NK-92 (cell line): ENCODE results near the gene DCN.

Experiments used
- DNase-seq: peaks from one replicate; lab custom pipeline; 2025; ENCODE audit not compliant: unreplicated experiment; lab: John Stamatoyannopoulos, UW

Gene DCN

DNA sequence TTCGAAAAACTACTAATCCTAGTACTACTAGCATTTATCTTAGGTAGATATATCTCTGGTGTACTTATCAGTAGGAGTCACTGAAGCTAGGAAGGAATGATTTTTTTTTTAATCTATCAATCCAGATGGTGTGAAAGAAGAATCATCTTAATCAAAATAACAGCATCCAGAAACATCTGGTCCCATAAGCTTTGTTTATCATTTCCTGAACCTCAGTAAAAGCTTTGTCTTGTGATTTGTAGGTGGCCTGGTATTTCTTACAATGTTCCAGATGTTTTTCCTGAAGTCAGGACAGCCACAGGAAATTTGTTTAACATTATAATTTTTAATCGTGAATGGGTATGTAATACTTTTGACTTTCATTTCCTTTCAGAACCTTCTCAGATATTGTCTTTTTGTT, 43.3 kb downstream of the DCN start:
- no peak for DNase-seq

DNA sequence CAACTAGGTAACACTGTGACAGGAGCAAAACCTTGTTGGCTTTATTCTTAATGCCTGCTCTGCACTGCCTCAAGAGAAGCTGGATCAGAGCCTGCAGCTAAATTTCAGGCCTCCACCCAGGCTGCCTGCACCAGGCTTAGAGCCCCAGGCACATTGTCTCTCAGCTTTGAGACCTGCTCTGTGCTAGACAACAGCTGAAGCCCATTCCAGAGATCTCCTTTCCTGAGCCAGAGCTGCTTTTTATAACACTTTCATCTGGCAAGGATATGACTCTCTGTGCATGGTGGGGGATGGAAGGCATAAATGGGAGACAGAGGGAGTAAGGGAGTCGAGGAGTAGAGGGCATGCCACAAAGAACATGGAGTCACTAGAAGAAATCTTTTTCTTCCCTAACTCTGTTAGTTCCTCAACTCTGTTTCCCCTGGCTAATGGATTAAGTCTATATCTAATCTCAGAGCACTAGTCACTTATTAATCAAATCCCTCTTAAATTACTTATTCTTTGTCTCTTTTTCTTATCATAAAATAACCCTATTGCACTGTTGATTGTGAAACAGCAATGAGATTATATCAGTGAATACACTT, 44.2 kb downstream of the DCN start:
- DNase-seq, result no peak

DNA sequence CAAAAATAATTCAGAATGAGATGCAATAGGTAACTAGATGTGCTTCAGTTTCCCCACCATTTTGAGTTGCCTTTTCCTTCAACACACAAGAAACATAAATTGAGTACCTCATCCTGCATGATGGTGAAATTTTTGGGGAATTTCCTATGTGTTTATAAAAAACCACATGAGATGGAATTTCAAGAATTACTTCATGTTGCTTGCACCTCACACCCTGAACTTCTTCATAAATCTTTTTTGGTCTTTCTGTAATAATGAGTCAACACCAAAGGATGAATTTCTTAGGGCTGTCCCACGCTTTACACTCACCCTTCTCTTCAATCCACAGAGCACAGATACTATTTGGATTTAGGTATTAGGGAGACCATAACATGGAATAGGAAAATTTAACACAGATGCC, 48.7 kb downstream of the DCN start:
- no peak for DNase-seq

DNA sequence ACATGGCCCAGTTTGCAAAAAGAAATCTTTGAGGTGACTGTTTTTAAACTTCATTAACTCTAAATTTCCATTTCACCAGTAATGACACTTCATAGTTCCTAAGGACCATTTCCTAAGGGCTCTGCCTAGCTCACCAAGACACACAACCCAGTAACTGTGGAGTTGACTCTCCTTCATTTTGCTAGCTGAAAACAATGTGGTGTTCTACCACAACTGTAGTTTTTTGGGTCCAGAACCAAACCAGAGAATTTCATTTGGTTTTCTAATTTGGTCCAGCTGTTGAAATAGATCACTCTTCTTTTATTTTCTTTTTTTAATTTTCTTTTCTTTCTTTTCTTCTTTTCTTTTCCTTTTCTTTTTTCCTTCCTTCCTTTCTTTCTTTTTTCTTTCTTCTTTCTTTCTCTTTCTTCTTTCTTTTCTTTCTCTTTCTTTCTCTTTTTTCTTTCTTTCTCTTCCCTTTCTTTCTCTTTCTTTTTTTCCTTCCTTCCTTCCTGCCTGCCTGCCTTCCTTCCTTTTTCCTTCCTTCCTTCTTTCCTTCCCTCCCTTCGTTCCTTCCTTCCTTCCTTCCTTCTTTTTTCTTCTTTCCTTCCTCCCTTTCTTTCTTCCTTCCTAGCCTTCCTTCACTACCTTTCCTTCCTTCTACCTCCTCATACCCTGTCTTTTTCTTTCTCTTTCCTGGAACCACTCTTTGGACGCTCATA, 52.8 kb downstream of the DCN start:
- DNase-seq, result no peak

DNA sequence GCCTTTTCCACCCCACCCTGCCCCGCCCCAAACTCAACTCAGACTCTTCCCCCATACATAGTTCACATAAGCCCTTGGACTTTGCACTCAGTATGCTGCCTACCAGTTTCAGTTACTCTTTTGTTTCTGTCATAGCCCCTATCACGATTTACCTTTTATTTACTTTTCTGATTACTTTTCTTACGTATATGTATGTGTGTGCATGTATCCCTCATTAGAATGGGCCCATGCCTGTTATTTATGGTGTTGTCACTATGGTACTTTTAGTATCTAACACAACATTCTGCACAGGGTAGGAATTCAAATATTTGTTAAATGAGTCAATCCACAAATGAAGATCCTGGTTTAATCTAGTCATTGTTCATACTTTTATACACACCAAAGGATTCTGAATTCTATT, 54.9 kb downstream of the DCN start:
- no peak for DNase-seq

DNA sequence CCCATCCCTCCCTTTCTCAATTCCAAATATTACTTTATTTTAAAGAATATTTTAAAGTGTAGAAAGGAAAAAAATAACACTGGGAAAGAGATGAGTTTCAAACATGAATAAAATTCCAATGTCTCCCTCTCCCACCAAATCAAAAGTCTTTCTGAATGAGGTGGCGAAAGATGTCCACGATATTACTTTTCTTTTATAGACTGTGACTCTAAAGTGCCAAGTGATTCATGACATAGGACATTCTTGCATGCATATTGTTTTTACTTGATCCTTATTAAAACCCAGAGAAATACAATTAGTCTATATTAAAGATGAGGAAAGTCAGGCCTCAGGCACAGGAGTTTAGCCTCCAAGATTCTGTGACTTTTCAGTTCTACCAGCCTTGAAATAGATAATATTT, 55.3 kb downstream of the DCN start:
- DNase-seq, result no peak

DNA sequence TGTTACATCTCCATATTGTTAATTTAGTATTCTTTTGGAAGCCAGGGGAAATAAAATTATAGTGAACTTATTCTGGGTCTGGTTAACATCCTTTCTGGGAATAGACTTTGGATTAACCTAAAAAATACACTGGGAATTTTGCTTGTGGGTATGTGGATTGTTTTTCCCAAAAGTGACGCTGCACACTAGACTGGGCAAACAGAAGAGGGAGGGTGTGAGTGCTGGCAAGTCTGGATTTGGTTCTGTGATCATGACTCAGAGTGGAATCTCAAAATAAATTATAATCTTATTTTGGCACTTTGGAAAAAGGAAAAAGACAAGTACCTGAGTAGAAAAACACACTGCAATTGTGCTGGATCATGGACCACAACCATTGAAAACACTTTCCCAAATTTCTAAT, 56.1 kb downstream of the DCN start:
- no peak for DNase-seq

DNA sequence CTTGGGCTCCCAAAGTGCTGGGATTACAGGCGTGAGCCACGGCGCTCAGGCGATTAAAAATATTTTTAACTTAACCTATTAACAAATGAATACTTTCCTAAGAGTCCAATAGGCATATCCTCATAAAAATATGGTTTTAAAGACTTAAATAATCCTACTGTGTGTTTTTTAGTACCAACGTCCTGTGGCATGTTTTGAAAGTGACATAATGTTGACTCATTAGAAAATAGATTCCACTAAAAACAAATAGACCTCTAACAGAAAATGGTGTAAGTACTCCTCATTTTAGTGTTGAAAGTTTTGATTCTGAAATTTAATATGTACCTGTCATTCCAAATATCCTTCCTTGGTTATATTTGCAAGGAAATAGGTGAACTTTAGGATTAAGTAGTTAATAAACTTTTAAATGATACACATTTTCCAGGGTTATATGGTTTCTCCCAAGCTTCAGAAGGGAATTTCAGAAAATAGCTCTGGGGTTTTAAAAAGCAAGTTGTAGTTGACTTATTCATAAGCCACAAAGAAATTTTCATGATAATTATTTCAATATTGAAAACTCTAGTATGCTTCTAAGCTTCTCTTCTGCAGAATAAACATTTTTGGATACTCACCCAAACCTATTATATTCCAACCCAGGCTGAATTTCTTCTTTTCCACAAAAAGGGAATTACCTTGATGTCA, 59.2 kb downstream of the DCN start:
- DNase-seq, result no peak

DNA sequence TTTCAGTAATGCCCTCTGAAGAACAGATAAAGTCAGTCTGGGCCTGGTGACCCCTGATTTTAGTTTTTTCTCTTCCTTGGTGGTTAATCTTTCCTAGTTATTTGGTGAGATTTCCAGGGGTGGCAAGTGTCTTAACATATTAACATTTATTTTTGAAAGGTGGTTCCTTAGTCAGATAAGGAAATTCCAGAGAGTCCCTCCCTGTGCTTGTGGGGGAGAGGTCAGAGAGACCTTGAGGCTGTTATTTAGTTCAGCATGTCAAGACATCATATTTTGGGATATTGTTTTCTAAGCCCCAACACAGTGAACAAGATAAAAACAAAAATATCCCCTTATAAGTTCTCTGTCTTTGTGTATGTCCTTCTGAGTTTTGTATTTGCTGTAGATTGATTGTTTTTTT, 61.8 kb downstream of the DCN start:
- DNase-seq, result no peak

DNA sequence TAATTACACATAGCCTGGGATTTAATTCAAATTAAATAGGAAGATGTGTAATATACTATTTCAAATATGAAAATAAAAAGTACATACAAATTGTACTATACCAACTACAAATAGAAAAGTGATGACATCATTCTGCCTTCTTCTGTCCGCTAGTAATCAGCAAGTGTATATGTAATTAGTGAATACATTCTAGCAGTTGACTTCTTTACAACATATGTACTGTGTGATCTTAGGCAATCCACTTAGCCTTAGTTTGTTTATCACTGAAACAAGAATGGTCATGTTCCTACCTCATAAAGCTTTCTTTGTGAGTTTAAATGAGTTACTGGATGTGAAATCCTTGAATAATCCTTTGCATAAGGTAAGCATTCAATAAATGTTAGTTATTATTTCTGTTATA, 63.5 kb downstream of the DCN start:
- no peak for DNase-seq

DNA sequence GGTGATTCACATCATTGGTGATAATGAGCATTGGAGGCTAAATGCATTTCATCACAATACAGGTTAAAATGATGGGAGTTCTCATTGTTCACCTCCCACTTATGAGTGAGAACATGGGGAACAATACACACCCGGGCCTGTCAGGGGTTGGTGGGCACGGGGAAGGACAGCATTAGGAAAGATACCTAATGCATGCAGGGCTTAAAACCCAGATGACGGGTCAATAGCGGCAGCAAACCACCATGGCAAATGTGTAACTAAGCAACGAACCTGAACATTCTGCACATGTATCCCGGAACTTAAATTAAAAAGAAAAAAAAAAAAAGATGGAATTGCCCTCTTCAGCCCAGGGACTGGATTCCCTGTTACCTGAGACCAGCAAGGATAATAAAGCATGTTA, 69.0 kb downstream of the DCN start:
- no peak for DNase-seq

DNA sequence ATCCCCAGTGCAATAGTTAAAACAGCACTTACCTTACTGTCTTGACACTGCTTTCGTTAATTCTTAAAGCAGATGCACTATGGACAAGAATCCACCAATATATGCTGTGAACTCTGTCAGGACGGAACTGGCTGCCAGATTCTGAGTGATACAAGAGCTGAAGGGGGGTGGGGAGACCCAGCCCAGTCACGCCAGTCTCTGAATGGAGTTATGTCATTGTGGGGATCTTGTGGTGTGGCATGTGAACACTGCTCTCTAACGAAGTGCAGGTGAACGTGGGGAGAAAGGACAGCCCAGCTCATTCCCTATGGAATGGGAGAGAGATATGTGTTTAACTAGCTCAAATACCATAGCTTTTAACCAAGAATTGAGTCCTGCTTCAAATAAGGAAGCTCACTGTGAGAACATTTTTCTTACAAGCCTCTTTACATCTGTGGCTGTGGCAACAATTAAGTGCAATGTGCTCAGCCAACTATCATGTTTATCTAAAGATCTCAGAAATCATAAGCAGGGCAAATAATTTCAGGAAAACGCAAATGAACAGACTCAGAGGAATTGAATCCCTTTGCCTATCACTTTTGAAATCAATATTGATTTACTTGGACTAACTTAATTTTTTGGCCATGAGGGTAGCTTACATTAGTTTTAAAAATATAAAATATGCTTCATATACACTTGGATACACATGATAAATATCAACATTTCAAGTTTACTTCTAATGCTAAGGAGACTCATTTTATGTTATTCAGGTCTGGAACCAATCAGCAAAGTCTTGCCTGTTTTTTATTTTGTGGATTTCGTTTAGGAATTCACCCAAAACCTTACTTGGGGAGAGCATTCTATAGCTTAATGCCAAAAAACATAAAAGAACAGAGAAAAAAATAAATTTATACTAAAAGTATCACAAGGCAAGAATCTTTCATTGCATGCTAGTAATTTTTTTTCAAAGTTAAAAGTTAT, 71.0 kb downstream of the DCN start, which contains the start of gene LUM:
Gene LUM, minus strand, starts transcription at position 129 of the 960 bp plus-strand sequence. CDS start 2,515 bp downstream, outside the sequence.
- DNase-seq, result no peak

DNA sequence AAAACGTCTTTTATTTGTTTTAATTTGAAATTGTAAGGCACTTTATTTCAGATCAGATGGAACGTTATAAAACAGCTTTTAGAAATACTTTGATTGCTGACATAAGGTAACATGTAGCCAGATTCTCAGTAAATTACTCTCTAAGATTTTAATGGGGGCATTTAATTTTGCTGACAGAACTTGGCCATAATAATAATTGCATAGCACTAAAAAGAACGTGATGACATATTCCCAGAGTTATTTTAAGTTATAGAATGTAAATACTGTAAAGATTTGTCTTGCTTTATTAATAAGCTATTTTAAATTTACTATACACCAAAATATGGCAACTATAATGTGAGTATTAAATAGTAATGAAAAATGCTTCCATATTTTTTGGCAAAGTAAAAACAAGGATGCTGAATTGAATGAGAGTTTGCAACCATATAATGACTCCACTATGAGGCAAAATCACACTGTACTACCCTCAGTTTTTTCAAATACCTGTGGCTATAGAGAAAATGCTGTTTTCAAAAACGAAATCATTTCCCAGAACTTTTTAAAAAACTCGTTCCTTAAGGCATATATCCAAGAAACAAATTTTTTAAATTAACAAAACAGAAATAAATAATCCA, 72.2 kb downstream of the DCN start:
- DNase-seq, result no peak

DNA sequence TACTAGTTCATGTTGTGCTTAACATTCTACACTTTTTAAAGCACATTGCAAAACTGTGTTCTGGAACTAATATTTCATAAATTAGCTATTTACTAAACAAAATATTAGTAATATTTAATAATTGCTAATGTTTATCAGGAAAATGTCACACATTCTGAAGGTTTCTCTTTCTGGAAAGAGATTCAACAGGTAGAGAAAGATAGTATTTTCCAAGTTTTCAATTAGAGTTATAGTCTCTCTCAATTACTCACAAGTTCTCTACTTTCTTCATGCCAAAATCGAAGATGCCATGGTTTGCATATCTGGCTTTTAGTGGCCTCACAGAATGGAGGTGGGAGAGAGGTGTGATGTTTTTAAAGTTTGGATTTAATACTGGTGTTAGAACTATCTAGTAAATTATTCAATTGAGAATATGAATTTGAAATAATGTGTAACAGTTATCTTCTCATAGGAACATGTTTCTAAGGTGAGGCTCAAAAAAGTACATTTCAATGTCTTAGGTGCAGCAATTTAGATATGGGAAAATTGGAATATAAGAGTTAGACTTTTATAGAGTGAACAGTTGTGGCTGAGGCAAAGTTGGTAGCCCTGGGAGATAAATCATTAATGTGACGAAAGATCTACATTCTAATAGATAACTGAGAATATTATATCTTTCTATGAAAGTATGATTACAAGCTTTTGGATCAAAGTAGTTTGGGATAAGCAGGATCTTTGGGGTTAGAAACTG, 72.9 kb downstream of the DCN start:
- no peak for DNase-seq

DNA sequence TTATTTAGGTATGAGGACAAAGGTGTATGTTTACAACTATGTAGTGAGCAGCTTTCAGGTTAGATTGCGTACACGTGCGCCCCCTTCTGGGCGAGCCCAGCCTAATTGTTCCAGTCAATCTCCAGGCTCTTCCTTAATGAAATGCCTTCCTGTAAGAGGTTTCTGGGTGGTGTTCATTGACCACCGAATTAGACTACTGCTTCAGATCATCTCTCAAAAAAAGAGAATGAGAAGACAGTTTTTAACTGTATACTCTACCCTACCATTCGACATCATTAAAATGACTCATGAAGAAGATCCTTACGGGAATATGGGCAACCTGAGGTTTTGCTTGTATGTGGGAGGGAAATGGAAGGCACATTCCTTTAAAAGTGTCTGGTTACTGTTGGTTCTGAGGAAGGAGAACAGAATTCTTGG, 73.5 kb downstream of the DCN start:
- no peak for DNase-seq

DNA sequence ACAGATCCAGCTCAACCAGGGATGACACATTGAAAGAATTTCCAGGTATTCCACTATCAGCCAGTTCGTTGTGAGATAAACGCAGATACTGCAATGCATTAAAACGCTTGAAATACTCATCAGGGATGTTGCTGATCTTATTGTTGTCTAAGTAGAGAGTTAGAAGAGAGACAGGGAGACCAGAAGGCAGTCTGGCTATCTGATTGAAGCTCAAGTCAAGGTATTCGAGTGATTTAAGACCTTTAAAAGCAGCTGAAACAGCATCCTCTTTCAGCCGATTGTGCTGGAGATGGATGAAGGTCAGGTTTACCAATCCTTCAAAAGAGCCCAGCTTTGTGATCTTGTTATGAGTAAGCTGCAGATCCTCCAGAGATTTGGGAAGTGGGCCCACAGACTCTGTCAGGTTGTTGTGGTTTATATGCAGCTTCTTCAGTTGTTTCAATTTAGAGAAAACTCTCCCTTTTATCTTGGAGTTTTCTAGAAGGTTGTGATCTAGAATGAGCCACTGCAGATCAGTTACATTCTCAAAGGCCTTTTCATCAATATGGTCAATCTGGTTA, 74.3 kb downstream of the DCN start:
- no peak for DNase-seq

DNA sequence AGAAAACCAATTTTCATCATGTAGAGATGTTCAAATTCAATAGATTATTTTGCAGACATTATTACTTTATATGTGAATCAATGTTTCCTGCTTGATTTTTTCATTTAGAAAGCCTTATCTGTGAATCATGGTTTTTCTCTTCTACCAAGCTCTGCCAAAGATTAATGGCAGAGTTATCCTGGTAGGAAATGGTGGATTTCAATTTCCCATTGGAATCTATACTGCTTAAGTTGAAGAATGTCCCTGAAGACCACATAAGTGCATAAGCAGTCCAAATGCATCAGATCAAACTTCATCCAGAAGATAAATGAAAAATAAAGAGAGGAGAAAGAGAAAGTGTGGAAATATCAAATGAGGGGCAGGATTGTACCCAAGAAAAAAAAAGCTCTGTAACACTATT, 76.3 kb downstream of the DCN start:
- DNase-seq, result no peak

DNA sequence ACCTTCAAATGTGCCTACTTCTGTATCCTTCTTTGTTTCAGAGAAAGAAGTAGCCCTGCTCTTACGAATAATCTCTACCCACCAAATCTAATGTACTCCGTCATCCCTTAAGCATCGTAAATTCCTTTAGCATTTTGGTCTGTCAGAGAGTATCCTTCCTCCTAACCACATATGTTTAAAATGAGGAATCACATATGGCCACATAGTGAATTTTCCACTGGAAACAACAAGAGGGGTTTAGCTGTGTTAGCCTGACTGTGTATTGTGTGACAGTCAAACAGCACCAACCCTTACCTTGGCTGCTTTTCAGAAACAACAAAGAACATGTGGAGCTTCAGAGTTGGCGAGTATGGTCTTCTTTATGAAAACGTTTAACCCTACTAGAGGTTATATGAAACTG, 76.8 kb downstream of the DCN start:
- DNase-seq, result no peak

DNA sequence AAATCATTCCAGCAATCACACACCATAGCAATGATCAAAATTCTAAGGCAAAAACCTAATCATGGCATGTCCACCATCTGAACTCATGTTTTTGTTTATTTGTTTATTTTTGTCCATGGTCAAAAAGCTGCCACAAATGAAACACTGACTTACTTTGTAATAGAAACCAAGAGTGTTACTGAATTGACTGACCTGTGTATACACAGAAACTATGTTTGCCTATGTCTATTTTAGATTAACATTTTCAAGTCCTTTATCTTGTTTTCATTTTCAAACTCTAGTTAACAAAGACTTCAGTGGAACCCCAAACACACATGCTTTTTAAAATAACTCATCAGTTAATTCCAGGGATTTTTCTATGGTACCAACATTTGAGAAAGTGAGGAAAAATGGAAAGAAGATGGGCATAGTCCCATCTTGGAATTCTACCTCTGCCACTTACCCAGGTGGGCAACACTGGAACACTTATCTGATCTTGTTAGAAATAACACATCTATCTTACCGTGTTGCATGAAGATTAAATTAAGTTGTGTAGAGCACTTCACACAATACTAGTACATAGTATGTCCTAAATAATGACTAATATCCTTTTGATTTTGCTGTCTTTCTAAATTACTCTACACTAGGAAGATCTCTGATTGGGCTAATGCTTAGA, 77.7 kb downstream of the DCN start:
- DNase-seq, result no peak
